HFF-Myc (cell line): ENCODE results near the gene HSP90B1.
A peak's percentile ranks its signal among the peaks of the same experiment; 100 is the strongest.

Experiments
- DNase-seq: peaks from one replicate; pipeline ENCODE4 v3.0.0-alpha.2; 2011; ENCODE audit warnings: low read depth; ENCODE audit errors: extremely low read depth
- H3K4me3 ChIP-seq: replicated peaks from 2 replicates; pipeline ENCODE4 v1.5.1; 2011; ENCODE audit warnings: low read depth, mild to moderate bottlenecking, control low read depth, low read length
- CTCF ChIP-seq: IDR thresholded peaks from 2 replicates; pipeline ENCODE4 v1.5.1; 2012; ENCODE audit warnings: mild to moderate bottlenecking, low read depth, low read length, control low read depth; ENCODE audit errors: missing control alignments

HSP90B1 gene

DNA sequence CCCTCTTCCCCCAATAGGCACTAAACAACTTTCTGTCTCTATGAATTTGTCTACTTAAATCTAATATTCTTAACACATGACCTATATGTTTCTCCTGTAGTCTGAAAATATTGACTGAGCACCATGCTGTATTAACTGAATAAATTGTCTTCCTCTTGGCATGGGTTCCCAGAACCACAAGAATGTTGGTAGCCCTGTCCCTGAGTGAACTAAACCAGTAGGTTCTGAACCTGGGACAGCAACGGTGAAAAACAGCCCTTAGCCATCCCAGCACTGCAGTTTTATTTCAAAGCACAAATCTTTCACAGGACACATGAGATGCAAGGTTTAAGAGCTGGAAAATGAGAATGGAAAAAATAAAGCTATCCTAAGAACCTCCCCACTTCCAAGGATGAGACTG is 20.4 kb upstream of the HSP90B1 start:
- no peak for TF ChIP-seq CTCF
- DNase-seq = no peak
- H3K4me3 ChIP-seq = no peak overlapping the region

DNA sequence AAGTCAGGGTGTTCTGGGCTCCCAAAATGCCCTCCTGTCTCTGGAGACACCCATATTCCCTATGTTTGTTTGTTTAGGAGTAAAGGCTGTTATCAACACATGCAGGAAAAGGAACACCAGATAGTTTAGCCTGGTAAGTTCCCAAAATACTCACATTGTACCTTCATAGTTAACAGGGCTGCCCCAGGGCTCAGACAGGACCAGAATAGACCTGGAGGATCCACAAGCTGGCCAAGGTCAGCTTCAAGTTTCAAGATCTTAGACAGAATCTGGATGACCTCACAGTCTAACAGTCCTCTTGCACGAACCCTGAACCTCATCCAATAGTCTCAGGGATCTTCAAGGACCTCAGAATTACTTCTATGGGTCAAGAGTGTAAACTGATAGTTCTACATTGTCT is 18.1 kb upstream of the HSP90B1 start:
- no peak overlapping the region for H3K4me3 ChIP-seq
- TF ChIP-seq CTCF = no peak
- DNase-seq = no peak

DNA sequence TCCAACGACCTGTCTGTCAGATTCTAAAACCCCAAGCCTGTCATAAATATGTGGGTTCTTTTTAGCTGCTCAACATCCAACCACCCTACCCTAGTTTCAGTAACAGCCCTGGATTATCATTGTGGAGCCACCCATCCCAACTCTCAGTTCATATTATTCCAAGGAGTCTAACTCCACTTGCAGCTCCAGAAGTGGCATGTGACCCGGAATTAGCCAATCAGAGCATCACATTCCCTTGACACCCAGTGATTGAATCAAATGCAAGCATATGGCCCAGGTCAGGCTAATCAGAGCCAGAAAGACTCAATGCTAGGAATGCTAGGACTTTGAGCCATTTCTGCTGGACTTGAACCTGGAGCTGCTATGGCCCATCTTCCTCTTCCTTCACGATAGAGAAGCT is 17.1 kb upstream of the HSP90B1 start:
- DNase-seq = no peak
- H3K4me3 ChIP-seq = no peak overlapping the region
- TF ChIP-seq CTCF = no peak

DNA sequence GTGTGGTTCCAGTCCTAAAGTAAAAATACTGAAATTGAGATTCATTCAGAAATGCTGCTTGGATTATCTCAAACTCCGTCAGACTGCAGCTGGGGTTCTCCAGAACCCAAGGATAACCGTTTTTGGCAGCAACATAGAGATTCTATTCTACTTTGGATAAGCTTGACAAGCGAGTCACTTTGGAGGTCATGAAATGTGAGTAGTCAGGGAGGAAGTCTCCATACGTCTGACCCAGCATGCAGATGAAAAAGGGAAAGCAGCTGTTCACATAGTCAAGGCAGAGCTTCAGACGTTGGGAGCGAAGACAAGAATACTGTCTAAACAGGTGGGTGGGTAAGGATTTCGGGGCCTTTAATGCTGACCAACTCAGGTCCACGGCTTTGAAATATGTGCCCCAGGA is 14.9 kb upstream of the HSP90B1 start:
- TF ChIP-seq CTCF = no peak
- no peak overlapping the region for H3K4me3 ChIP-seq
- DNase-seq = no peak

- no peak for TF ChIP-seq CTCF
- no peak overlapping the region for H3K4me3 ChIP-seq
- no peak for DNase-seq
Observed at GRCh38 chr12:103917873-103918272, 12.3 kb upstream of the HSP90B1 start.

- H3K4me3 ChIP-seq = no peak overlapping the region
- TF ChIP-seq CTCF = no peak
- peak; percentile 56 for DNase-seq
Observed at GRCh38 chr12:103924761-103925641, 5.2 kb upstream of the HSP90B1 start.

- no peak for TF ChIP-seq CTCF
- peak overlapping the region; percentile 88 for H3K4me3 ChIP-seq
- no peak for DNase-seq
Observed at GRCh38 chr12:103928682-103929045, 1.5 kb upstream of the HSP90B1 start.
